ENCODE results near the gene CYB5R3. TPM values are rescaled to one million over a fixed set of nuclear protein-coding genes. Genes with fewer than 3 reads are reported as not detected.

Gene CYB5R3
- total and polyA plus RNA-seq, 4 donors, result 49.4 to 210 (median 134) TPM

- Histone ChIP-seq H3K27ac (ENCODE audit: low read depth in 1 of 2, low read length in 2 of 2) (no peak overlapping the region), H3K9ac (ENCODE audit: low read depth in 1 of 2, low read length in 2 of 2) (no peak overlapping the region)
Observed at GRCh38 chr22:42608823-42609361, 40.3 kb downstream of the CYB5R3 start.

More at GRCh38 chr22:42608823-42609361, 40.3 kb downstream of the CYB5R3 start:
- TF ChIP-seq SP1 (IDR thresholded peaks at IDR 0.05), result no peak
- TF ChIP-seq RXRA (IDR thresholded peaks at IDR 0.05), result no peak
- no peak for TF ChIP-seq ZBTB33 (IDR thresholded peaks at IDR 0.05)
- no peak for TF ChIP-seq ATF3 (IDR thresholded peaks at IDR 0.05)
- TF ChIP-seq FOXA2 (IDR thresholded peaks at IDR 0.05), result no peak
- no peak for TF ChIP-seq NR2F2 (IDR thresholded peaks at IDR 0.05)
- no peak for TF ChIP-seq REST (IDR thresholded peaks at IDR 0.05)
- TF ChIP-seq HNF4G (IDR thresholded peaks at IDR 0.05), result no peak
- TF ChIP-seq MAX (IDR thresholded peaks at IDR 0.05), result no peak
- no peak for TF ChIP-seq YY1 (IDR thresholded peaks at IDR 0.05)
- H3K27me3 ChIP-seq (ENCODE audit: control insufficient read depth in 4 of 4, insufficient read depth in 4 of 4, low read length in 3 of 4), result no peaks in the 10 kb centered on the region
- H3K4me3 ChIP-seq (ENCODE audit: low read depth in 1 of 3, low read length in 3 of 3), result no peak overlapping the region
- no peaks in the 10 kb centered on the region for H3K9me3 ChIP-seq (ENCODE audit: control insufficient read depth in 4 of 4, low read length in 3 of 4)
- DNase-seq (ENCODE audit: low spot score), result no peak
- 86% methylated on average over 11 of the region's 11 CpGs for WGBS
- peaks cover 0 to 33% (median 26%) of the 10 kb centered on the region in 4 donors for H3K4me1 ChIP-seq (ENCODE audit: control insufficient read depth in 4 of 4, insufficient read depth in 4 of 4, low read length in 3 of 4)
- peaks cover 0 to 6% (median 2%) of the 10 kb centered on the region in 4 donors for H3K36me3 ChIP-seq (ENCODE audit: control insufficient read depth in 4 of 4, insufficient read depth in 3 of 4, low read depth in 1 of 4, low read length in 3 of 4)

All from liver (tissue), 9 donors.